Upper lobe of left lung (tissue), 6 donors: ENCODE results near the gene PDZD2. TPM values are rescaled to one million over a fixed set of nuclear protein-coding genes. Genes with fewer than 3 reads are reported as not detected.

ENCODE experiments used
- ATAC-seq, 2 donors: fragments of 200-7000 bp; cut with Tn5 transposase; one replicate each; pipeline ENCODE4 v1.9.1; 2022; ENCODE audit warnings: mild to moderate bottlenecking in 2 of 2, moderate library complexity in 2 of 2; ENCODE audit not compliant: low FRiP score in 2 of 2
- DNase-seq, 2 donors: peaks; one replicate each; pipeline ENCODE4 v3.0.0-alpha.2; 2019 to 2020
- H3K27ac ChIP-seq, 4 donors: fragments of 200-600 bp; sonication (generic); one replicate each; pipeline ENCODE4 v1.5.1; 2016 to 2019
- H3K27me3 ChIP-seq, 4 donors: fragments of 200-600 bp; sonication (generic); one replicate each; pipeline ENCODE4 v1.5.1; 2017 to 2019
- H3K36me3 ChIP-seq, 4 donors: fragments of 200-600 bp; sonication (generic); one replicate each; pipeline ENCODE4 v1.5.1; 2016 to 2019
- H3K4me1 ChIP-seq, 4 donors: fragments of 200-600 bp; sonication (generic); one replicate each; pipeline ENCODE4 v1.5.1; 2018 to 2019
- H3K4me3 ChIP-seq, 4 donors: fragments of 200-600 bp; sonication (generic); one replicate each; pipeline ENCODE4 v1.5.1; 2017 to 2019; ENCODE audit warnings: mild to moderate bottlenecking in 2 of 4, moderate library complexity in 1 of 4
- H3K9me3 ChIP-seq, 4 donors: fragments of 200-600 bp; sonication (generic); one replicate each; pipeline ENCODE4 v1.5.1; 2018 to 2019
- CTCF ChIP-seq, 6 experiments: fragments of 450-650 bp in 4 of 6; fragments of 200-600 bp in 2 of 6; sonication (generic) in 2 of 6; IDR thresholded peaks; one replicate each; pipeline ENCODE4 v1.5.1; 2016 to 2019; ENCODE audit warnings: antibody characterized with exemption in 6 of 6
- EP300 ChIP-seq, 4 donors: sonication (generic); formaldehyde crosslinking; IDR thresholded peaks; one replicate each; pipeline ENCODE4 v1.5.1; 2017; ENCODE audit warnings: antibody characterized with exemption in 4 of 4, control low read depth in 2 of 4
- POLR2A ChIP-seq, 4 donors: fragments of 450-650 bp; IDR thresholded peaks; one replicate each; pipeline ENCODE4 v1.5.1; 2016 to 2017; ENCODE audit warnings: antibody characterized with exemption in 4 of 4, mild to moderate bottlenecking in 2 of 4
- POLR2AphosphoS5 ChIP-seq, 2 donors: sonication (generic); formaldehyde crosslinking; IDR thresholded peaks; one replicate each; pipeline ENCODE4 v1.5.1; 2017; ENCODE audit warnings: antibody characterized with exemption in 2 of 2
- WGBS, 2 donors: methylation state at CpG; one replicate each; pipeline ENCODE4 v1.1.5; 2017 to 2018; 5-methylcytosine and 5-hydroxymethylcytosine counted together
- total RNA-seq, 6 donors: library from RNA; depleted of rRNA in 4 of 6; stranded (reverse); fragments of >200 nt in 4 of 6; gene quantifications; one replicate each; pipeline versions ENCODE4 v1.1.0 to v1.2.1, GENCODE V29; 2016 to 2021
- donor health status: DM: no; HTN: no; CAD: no; lungs with moderate emphysema.
- donor health status: DM: no; HTN: yes; CAD: no; lungs with severe emphysema.

The PDZD2 gene
- total RNA-seq, 6 donors from 2014 or later, result 53.4 to 73.6 (median 68.4) TPM

GRCh38 chr5:32051796-32052195 lies 412.9 kb downstream of the PDZD2 start:
- no peak for ATAC-seq
- peaks cover 0 to 56% (median 15%) of the 10 kb centered on the region in 4 donors for H3K36me3 ChIP-seq
- H3K4me1 ChIP-seq, result peaks cover 0 to 3% (median under 1%) of the 10 kb centered on the region in 4 donors
- no peak overlapping the region for H3K27ac ChIP-seq
- no peak overlapping the region for H3K4me3 ChIP-seq
- no peaks in the 10 kb centered on the region for H3K27me3 ChIP-seq
- no peak for TF ChIP-seq POLR2A (IDR thresholded peaks at IDR 0.05)
- no peak for TF ChIP-seq CTCF (IDR thresholded peaks at IDR 0.05)
- TF ChIP-seq EP300 (IDR thresholded peaks at IDR 0.05), result no peak
- no peak for TF ChIP-seq POLR2AphosphoS5 (IDR thresholded peaks at IDR 0.05)
- 94 to 95% methylated on average over 4 to 5 of the region's 5 CpGs for WGBS, 2 donors
- H3K9me3 ChIP-seq, result no peaks in the 10 kb centered on the region
- DNase-seq, result no peak

DNA sequence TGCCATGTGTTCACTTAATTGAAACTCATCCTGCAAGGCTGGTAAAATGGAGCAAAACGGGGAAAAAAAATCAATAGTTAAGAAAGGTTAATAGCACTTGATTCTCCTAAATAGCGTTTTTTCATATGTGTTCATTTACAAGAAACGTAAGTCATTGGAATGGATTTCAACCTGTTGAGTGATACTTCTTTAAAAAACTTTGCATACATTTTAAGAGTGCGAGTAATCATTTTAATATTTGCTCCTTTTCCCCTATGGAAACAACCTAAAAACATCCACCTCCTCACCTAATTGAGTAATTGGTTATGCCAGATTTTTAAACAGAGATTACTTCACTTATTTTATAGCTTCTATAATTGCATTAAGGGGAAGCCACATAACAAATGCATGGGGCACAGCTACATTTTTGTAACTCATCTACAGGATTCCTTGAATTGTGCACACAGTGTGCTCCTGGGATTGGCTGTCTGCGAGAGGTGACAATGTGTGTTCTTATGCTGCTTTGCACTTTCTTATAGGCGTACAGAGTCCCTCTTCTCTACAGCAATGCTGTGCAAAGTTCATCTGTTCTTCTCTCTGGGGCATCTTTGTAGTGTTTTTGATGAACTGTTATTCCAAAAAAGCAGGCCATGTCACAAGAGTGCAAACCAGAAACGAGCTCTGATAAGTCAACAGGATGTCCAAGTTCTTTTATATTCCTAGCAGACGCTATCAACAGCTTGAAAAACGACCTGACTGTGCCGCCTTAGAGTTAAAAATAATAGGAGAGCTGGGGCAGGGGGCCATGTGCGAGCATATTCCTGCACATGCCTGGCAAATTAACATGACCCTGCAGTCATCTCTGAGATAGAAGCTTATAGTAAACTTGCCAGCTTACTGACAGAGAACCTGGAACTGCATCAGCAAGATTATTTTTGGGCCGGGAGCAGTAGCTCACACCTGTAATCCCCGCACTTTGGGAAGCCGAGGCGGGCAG lies 417.2 kb downstream of the PDZD2 start:
- Histone ChIP-seq H3K27me3 (no peaks in the 10 kb centered on the region), H3K9me3 (no peaks in the 10 kb centered on the region), H3K27ac (no peak overlapping the region), H3K36me3 (peaks cover 4 to 46% (median 9%) of the 10 kb centered on the region in 4 donors), H3K4me3 (no peak overlapping the region), H3K4me1 (peaks cover 0 to 4% (median 1%) of the 10 kb centered on the region in 4 donors)
- ATAC-seq, result no peak
- no peak for DNase-seq
- WGBS, 2 donors, result 70 to 79% methylated on average over 12 to 15 of the region's 15 CpGs
- no peak for TF ChIP-seq POLR2A (IDR thresholded peaks at IDR 0.05)
- no peak for TF ChIP-seq CTCF (IDR thresholded peaks at IDR 0.05)
- no peak for TF ChIP-seq EP300 (IDR thresholded peaks at IDR 0.05)
- no peak for TF ChIP-seq POLR2AphosphoS5 (IDR thresholded peaks at IDR 0.05)

GRCh38 chr5:32057187-32058096 lies 418.5 kb downstream of the PDZD2 start:
- Histone ChIP-seq H3K9me3 (no peaks in the 10 kb centered on the region), H3K4me1 (peaks cover 0 to 4% (median 1%) of the 10 kb centered on the region in 4 donors), H3K36me3 (peaks cover 4 to 44% (median 9%) of the 10 kb centered on the region in 4 donors), H3K27me3 (no peaks in the 10 kb centered on the region), H3K27ac (no peak overlapping the region), H3K4me3 (no peak overlapping the region)
- no peak for DNase-seq
- no peak for ATAC-seq
- WGBS, 2 donors, result 87 to 91% methylated on average over 12 of the region's 12 CpGs
- peak in 2 of 6 experiments; percentile 12 to 24 for TF ChIP-seq CTCF (IDR thresholded peaks at IDR 0.05)
- TF ChIP-seq POLR2A (IDR thresholded peaks at IDR 0.05), result no peak
- no peak for TF ChIP-seq POLR2AphosphoS5 (IDR thresholded peaks at IDR 0.05)

- TF ChIP-seq CTCF (IDR thresholded peaks at IDR 0.05) (no peak), POLR2AphosphoS5 (IDR thresholded peaks at IDR 0.05) (no peak), EP300 (IDR thresholded peaks at IDR 0.05) (no peak), POLR2A (IDR thresholded peaks at IDR 0.05) (no peak)
- H3K27me3 ChIP-seq, result no peaks in the 10 kb centered on the region
- DNase-seq (no peak), ATAC-seq (no peak)
- H3K36me3 ChIP-seq, result peaks cover 5 to 43% (median 8%) of the 10 kb centered on the region in 4 donors
- H3K9me3 ChIP-seq, result no peaks in the 10 kb centered on the region
- no peak overlapping the region for H3K4me3 ChIP-seq
- WGBS, 2 donors, result 83 to 89% methylated on average over 4 of the region's 4 CpGs
- H3K4me1 ChIP-seq, result peaks cover 0 to 4% (median 1%) of the 10 kb centered on the region in 4 donors
- H3K27ac ChIP-seq, result no peak overlapping the region
Measured at GRCh38 chr5:32058101-32058500, 419.2 kb downstream of the PDZD2 start.
